IMR-90 (cell line): ENCODE measurements around the gene KY. TPM values are rescaled to one million over a fixed set of nuclear protein-coding genes. Genes with fewer than 3 reads are reported as not detected.
A peak's percentile ranks its signal among the peaks of the same experiment; 100 is the strongest.

Experiments used
- ATAC-seq: fragments of 200-7000 bp; cut with Tn5 transposase; 2 replicates; pipeline ENCODE4 v1.9.1; 2020; ENCODE audit warnings: low read depth, mild to moderate bottlenecking, moderate library complexity
- BruUV-seq: library from RNA; stranded (reverse); fragments of 400-500 nt; replicated peaks from 2 replicates; lab custom pipeline; 2021; lab: Mats Ljungman, UMichigan
- CTCF ChIA-PET: fragments of 300-600 bp; formaldehyde crosslinking; extraction: SDS; loops from one replicate; lab custom pipeline; 2021; ENCODE audit warnings: antibody characterized with exemption; lab: Yijun Ruan, JAX
- POLR2A ChIA-PET: fragments of 300-600 bp; sonication (Branson Sonifier 250); formaldehyde crosslinking; loops from one replicate; lab custom pipeline; 2022; ENCODE audit warnings: antibody characterized with exemption; ENCODE audit not compliant: unreplicated experiment; lab: Charles Lee
- DNase-seq: peaks from one replicate; pipeline ENCODE4 v3.0.0; 2013
- H2AFZ ChIP-seq: replicated peaks from 2 replicates; pipeline ENCODE3; 2013; ENCODE audit warnings: low read length, mild to moderate bottlenecking; ENCODE audit not compliant: poor library complexity
- H2AK5ac ChIP-seq: 2 replicates; pipeline ENCODE4 v1.6.1; 2013; ENCODE audit warnings: low read depth, low read length, inconsistent platforms
- H2AK9ac ChIP-seq: replicated peaks from 2 replicates; pipeline ENCODE3; 2013; ENCODE audit warnings: mild to moderate bottlenecking, low read depth, low read length, moderate library complexity; ENCODE audit not compliant: poor library complexity
- H2BK120ac ChIP-seq: 2 replicates; pipeline ENCODE4 v1.6.1; 2013; ENCODE audit warnings: low read depth, low read length, inconsistent platforms
- H2BK15ac ChIP-seq: 3 replicates; pipeline ENCODE4 v1.6.1; 2013; ENCODE audit warnings: low read depth, low read length, inconsistent platforms
- H2BK20ac ChIP-seq: 2 replicates; pipeline ENCODE4 v1.6.1; 2013; ENCODE audit warnings: low read depth, mild to moderate bottlenecking, inconsistent platforms, low read length, moderate library complexity
- H2BK5ac ChIP-seq: 2 replicates; pipeline ENCODE4 v1.6.1; 2013; ENCODE audit warnings: mild to moderate bottlenecking, low read depth, low read length, inconsistent platforms; ENCODE audit not compliant: poor library complexity, severe bottlenecking
- H3K14ac ChIP-seq: replicated peaks from 2 replicates; pipeline ENCODE4 v1.6.1; 2013; ENCODE audit warnings: low read depth, low read length, inconsistent platforms
- H3K18ac ChIP-seq: 2 replicates; pipeline ENCODE4 v1.6.1; 2013; ENCODE audit warnings: low read depth, low read length, control low read depth
- H3K23ac ChIP-seq: 2 replicates; pipeline ENCODE4 v1.6.1; 2013; ENCODE audit warnings: low read depth, low read length, inconsistent platforms
- H3K27ac ChIP-seq: 2 replicates; pipeline ENCODE4 v1.5.1; 2013; ENCODE audit warnings: mild to moderate bottlenecking, control low read depth, low read length; ENCODE audit not compliant: insufficient read depth
- H3K27me3 ChIP-seq: 2 replicates; pipeline ENCODE4 v1.6.1; 2013; ENCODE audit warnings: low read length; ENCODE audit not compliant: control insufficient read depth, insufficient read depth
- H3K36me3 ChIP-seq: 2 replicates; pipeline ENCODE4 v1.6.1; 2013; ENCODE audit warnings: low read length, mixed read lengths; ENCODE audit not compliant: control insufficient read depth, insufficient read depth
- H3K4ac ChIP-seq: 2 replicates; pipeline ENCODE4 v1.6.1; 2013; ENCODE audit warnings: low read depth, low read length, inconsistent platforms
- H3K4me1 ChIP-seq: 2 replicates; pipeline ENCODE4 v1.6.1; 2013; ENCODE audit warnings: low read length, mixed read lengths; ENCODE audit not compliant: control insufficient read depth, insufficient read depth
- H3K4me2 ChIP-seq: 2 replicates; pipeline ENCODE4 v1.6.1; 2013; ENCODE audit warnings: low read depth, mild to moderate bottlenecking, control low read depth, low read length, moderate library complexity
- H3K4me3 ChIP-seq: 2 replicates; pipeline ENCODE4 v1.5.1; 2013; ENCODE audit warnings: low read depth, mild to moderate bottlenecking, control low read depth, low read length, moderate library complexity; ENCODE audit not compliant: insufficient read depth
- H3K56ac ChIP-seq: 2 replicates; pipeline ENCODE4 v1.6.1; 2013; ENCODE audit warnings: low read length, inconsistent platforms; ENCODE audit not compliant: insufficient read depth; ENCODE audit errors: extremely low read depth
- H3K79me1 ChIP-seq, 2 experiments: 2 replicates each; pipeline ENCODE4 v1.6.1; 2013; ENCODE audit warnings: low read length in 2 of 2, inconsistent platforms in 1 of 2, low read depth in 1 of 2
- H3K9ac ChIP-seq: 2 replicates; pipeline ENCODE4 v1.6.1; 2013; ENCODE audit warnings: low read depth, low read length, control low read depth
- H3K9me1 ChIP-seq: 2 replicates; pipeline ENCODE4 v1.6.1; 2013; ENCODE audit warnings: low read length, inconsistent platforms; ENCODE audit not compliant: insufficient read depth
- H3K9me3 ChIP-seq: 2 replicates; pipeline ENCODE4 v1.6.1; 2013; ENCODE audit warnings: low read length; ENCODE audit not compliant: control insufficient read depth, insufficient read depth
- H4K20me1 ChIP-seq: 2 replicates; pipeline ENCODE4 v1.6.1; 2013; ENCODE audit warnings: low read length, inconsistent platforms; ENCODE audit not compliant: insufficient read depth
- H4K5ac ChIP-seq: 2 replicates; pipeline ENCODE4 v1.6.1; 2013; ENCODE audit warnings: mild to moderate bottlenecking, low read depth, low read length, control low read depth
- H4K8ac ChIP-seq, 2 experiments: 2 replicates each; pipeline ENCODE4 v1.6.1; 2013; ENCODE audit warnings: low read depth in 2 of 2, low read length in 2 of 2, control low read depth in 1 of 2, inconsistent platforms in 1 of 2
- H4K91ac ChIP-seq: 2 replicates; pipeline ENCODE4 v1.6.1; 2013; ENCODE audit warnings: low read depth, low read length, inconsistent platforms; ENCODE audit not compliant: insufficient read depth
- CEBPB ChIP-seq: IDR thresholded peaks from 2 replicates; pipeline ENCODE4 v1.6.1; 2012; ENCODE audit warnings: low read depth, low read length, improper control_type of control experiment
- MAFK ChIP-seq: IDR thresholded peaks from 2 replicates; pipeline ENCODE4 v1.6.1; 2012; ENCODE audit warnings: low read depth, low read length, improper control_type of control experiment
- MAZ ChIP-seq: IDR thresholded peaks from 2 replicates; pipeline ENCODE4 v1.6.1; 2012; ENCODE audit warnings: low read depth, mild to moderate bottlenecking, low read length, improper control_type of control experiment, moderate library complexity, borderline replicate concordance
- RAD21 ChIP-seq: IDR thresholded peaks from 2 replicates; pipeline ENCODE4 v1.6.1; 2012; ENCODE audit warnings: low read length, improper control_type of control experiment
- RFX5 ChIP-seq: IDR thresholded peaks from 2 replicates; pipeline ENCODE4 v1.8.0; 2012; ENCODE audit warnings: low read depth, mild to moderate bottlenecking, low read length, moderate library complexity
- WGBS, 2 experiments: methylation state at CpG; one replicate each; pipeline versions ENCODE4 v1.1.5 to v1.1.7; 2013; ENCODE audit warnings: missing lambda C conversion rate in 2 of 2; ENCODE audit not compliant: insufficient read length in 1 of 2; ENCODE audit errors: extremely low coverage in 2 of 2; 5-methylcytosine and 5-hydroxymethylcytosine counted together
- dilution Hi-C: fragments of 300-500 bp; cut with HindIII; formaldehyde crosslinking; loops from one replicate; pipeline ENCODE4 v1.14.3; 2018; ENCODE audit warnings: low sequenced_read_pairs; ENCODE audit not compliant: unreplicated experiment
- in situ Hi-C: fragments of 300-500 bp; cut with MboI; formaldehyde crosslinking; loops from 3 replicates; pipeline ENCODE4 v1.14.3; 2019; ENCODE audit warnings: low sequenced_read_pairs, inconsistent platforms, mixed read lengths
- intact Hi-C: fragments of 100-400 bp; cut with micrococcal nuclease; formaldehyde crosslinking; loops from 2 replicates; pipeline ENCODE4 v1.10.0; 2022
- polyA plus RNA-seq, 3 experiments: library from polyadenylated mRNA; depleted of rRNA; stranded (reverse); fragments of >200 nt; gene quantifications; 2 replicates each; pipeline ENCODE4 v1.2.3, GENCODE V29; 2012; ENCODE audit warnings: low replicate concordance in 1 of 3
- total RNA-seq: library from RNA; depleted of rRNA; stranded (reverse); fragments of >200 nt; gene quantifications from 2 replicates; pipeline ENCODE4 v1.2.3, GENCODE V29; 2012
- TF ChIP-seq, protein P1 (sequence below): conservative IDR thresholded peaks from 2 replicates; pipeline ENCODE4 v1.5.1; 2012; ENCODE audit warnings: mild to moderate bottlenecking, low read depth, low read length, improper control_type of control experiment

Gene KY
- total and polyA plus RNA-seq, 2 of the 4 experiments (the other 2 are of a cell fraction) = under 0.01 to 0.09 TPM

DNA sequence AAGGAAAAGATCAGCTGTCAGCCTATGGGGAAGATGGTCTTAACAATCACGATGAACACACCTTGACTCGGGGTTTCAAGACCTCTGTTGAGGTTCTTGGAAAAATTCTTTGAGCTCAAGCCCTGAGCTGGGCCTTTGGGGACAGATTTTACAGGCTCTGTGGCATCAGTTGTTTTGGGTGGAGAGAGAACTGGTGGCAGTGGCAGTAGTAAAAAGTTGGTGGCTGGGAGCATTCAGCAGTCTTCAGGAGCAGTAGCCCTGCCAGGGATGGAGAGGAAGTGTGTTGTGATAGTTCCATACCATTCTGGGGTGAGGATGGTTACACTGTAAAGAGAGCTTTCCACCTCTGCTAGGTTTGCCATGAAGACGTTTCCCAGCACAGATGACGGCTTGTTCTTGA, 4.9 kb upstream of the KY start:
- intact Hi-C loops = no loop called here
- Histone ChIP-seq H4K20me1 (no peaks in the 10 kb centered on the region), H3K9me3 (no peaks in the 10 kb centered on the region), H4K91ac (no peak overlapping the region), H3K27ac (no peak overlapping the region), H3K18ac (no peak overlapping the region), H2BK15ac (no peak overlapping the region), H3K4ac (no peak overlapping the region), H4K5ac (no peak overlapping the region), H2BK120ac (no peak overlapping the region), H3K14ac (no peak overlapping the region), H3K27me3 (peaks cover 18% of the 10 kb centered on the region), H3K4me2 (no peak overlapping the region), H3K56ac (no peak overlapping the region), H2AFZ (peak overlapping the region; percentile 18), H3K36me3 (no peaks in the 10 kb centered on the region), H2AK9ac (no peak overlapping the region), H3K4me3 (no peak overlapping the region), H2BK20ac (no peak overlapping the region), H3K79me1 (no peaks in the 10 kb centered on the region), H3K9ac (no peak overlapping the region), H3K4me1 (no peaks in the 10 kb centered on the region), H3K23ac (no peak overlapping the region), H2AK5ac (no peak overlapping the region), H3K9me1 (no peaks in the 10 kb centered on the region), H2BK5ac (no peak overlapping the region), H4K8ac (no peak overlapping the region)
- ATAC-seq (no peak), DNase-seq (no peak)
- no TSS peak for BruUV-seq
- dilution Hi-C loops = no loop called here
- POLR2A ChIA-PET = no interaction called here
- in situ Hi-C loops = no loop called here
- TF ChIP-seq, protein P1, sequence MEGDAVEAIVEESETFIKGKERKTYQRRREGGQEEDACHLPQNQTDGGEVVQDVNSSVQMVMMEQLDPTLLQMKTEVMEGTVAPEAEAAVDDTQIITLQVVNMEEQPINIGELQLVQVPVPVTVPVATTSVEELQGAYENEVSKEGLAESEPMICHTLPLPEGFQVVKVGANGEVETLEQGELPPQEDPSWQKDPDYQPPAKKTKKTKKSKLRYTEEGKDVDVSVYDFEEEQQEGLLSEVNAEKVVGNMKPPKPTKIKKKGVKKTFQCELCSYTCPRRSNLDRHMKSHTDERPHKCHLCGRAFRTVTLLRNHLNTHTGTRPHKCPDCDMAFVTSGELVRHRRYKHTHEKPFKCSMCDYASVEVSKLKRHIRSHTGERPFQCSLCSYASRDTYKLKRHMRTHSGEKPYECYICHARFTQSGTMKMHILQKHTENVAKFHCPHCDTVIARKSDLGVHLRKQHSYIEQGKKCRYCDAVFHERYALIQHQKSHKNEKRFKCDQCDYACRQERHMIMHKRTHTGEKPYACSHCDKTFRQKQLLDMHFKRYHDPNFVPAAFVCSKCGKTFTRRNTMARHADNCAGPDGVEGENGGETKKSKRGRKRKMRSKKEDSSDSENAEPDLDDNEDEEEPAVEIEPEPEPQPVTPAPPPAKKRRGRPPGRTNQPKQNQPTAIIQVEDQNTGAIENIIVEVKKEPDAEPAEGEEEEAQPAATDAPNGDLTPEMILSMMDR = no peak
- TF ChIP-seq CEBPB = no peak
- TF ChIP-seq RFX5 = no peak
- TF ChIP-seq RAD21 = no peak
- no peak for TF ChIP-seq MAZ
- TF ChIP-seq MAFK = no peak
- no CpG with 5 or more reads among the region's 4 CpGs for WGBS, 2 experiments
- CTCF ChIA-PET = no interaction called here
